ENCODE data around the gene ERN2. TPM values are rescaled to one million over a fixed set of nuclear protein-coding genes. Genes with fewer than 3 reads are reported as not detected.

ERN2 gene
- total and polyA plus RNA-seq, 9 of the 15 experiments (the other 6 are each of a cell fraction or from before 2014, with no cell fraction given): 0.07 to 1.5 (median 0.51) TPM; not detected in 3

GRCh38 chr16:23754594-23755483 is 41.8 kb upstream of the ERN2 start, which contains the start of gene CHP2 (continued):
- TF ChIP-seq ATF4 (CRISPR knock-in tag; IDR thresholded peaks at IDR 0.05) (no peak), SRSF7 (optimal IDR thresholded peaks at IDR 0.05; ENCODE audit: low read depth, low read length) (no peak), NFIC (IDR thresholded peaks at IDR 0.05) (peak; percentile 96), TAL1 (IDR thresholded peaks at IDR 0.05) (no peak), FIP1L1 (IDR thresholded peaks at IDR 0.05; ENCODE audit: low read depth, low read length, poor library complexity, severe bottlenecking) (peak; percentile 66), ZBTB11 (CRISPR knock-in tag; IDR thresholded peaks at IDR 0.05) (peak in 1 of 3 experiments; percentile 27; a peak in 1 of 6 replicates), SIN3A (IDR thresholded peaks at IDR 0.05; ENCODE audit: borderline replicate concordance in 2 of 2, control insufficient read depth in 1 of 2, low read depth in 2 of 2, low read length in 2 of 2) (0 out of 4 replicates have a peak, but pooled peaks of 1 of the 2 experiments have one; percentile 24), TFAP4 (CRISPR knock-in tag; IDR thresholded peaks at IDR 0.05; ENCODE audit: borderline replicate concordance) (peak; percentile 64; the same call in 1 of the 2 replicates), GTF2E2 (tag; IDR thresholded peaks at IDR 0.05) (no peak), NR2C2 (CRISPR knock-in tag; IDR thresholded peaks at IDR 0.05) (no peak), NR2C2 (tag; IDR thresholded peaks at IDR 0.05) (peak; percentile 30; the same call in 1 of the 2 replicates), STAT5B (CRISPR knock-in tag; IDR thresholded peaks at IDR 0.05) (no peak), U2AF1 (optimal IDR thresholded peaks at IDR 0.05; ENCODE audit: low read depth, low read length) (no peak), GATA2 (CRISPR knock-in tag; IDR thresholded peaks at IDR 0.05) (no peak), ZBTB7A (IDR thresholded peaks at IDR 0.05; ENCODE audit: borderline replicate concordance, control insufficient read depth, low read depth, low read length) (peak; percentile 43; the same call in 1 of the 2 replicates), HMG20A (CRISPR knock-in tag; conservative IDR thresholded peaks at IDR 0.05) (no peak), KDM5B (IDR thresholded peaks at IDR 0.05; ENCODE audit: insufficient replicate concordance, low read depth, low read length) (peak; percentile 35), COPS2 (conservative IDR thresholded peaks at IDR 0.05) (no peak)
